ENCODE results near the gene THSD7B. TPM values are rescaled to one million over a fixed set of nuclear protein-coding genes. Genes with fewer than 3 reads are reported as not detected.
"Not testable (repeated sequence)": the region's sequence is repeated elsewhere in the genome, so short reads cannot be mapped to it uniquely, and the experiment has no call there.

The THSD7B gene
- total RNA-seq, 1 experiment from 2014 or later: not detected

DNA sequence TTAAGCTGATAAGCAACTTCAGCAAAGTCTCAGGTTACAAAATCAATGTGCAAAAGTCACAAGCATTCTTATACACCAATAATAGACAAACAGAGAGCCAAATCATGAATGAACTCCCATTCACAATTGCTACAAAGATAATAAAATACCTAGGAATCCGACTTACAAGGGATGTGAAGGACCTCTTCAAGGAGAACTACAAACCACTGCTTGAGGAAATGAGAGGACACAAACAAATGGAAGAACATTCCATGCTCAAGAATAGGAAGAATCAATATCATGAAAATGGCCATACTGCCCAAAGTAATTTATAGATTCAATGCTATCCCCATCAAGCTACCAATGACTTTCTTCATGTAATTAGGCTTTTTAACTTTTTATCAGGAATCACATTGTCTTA, 934.9 kb downstream of the THSD7B start:
- DNase-seq (ENCODE audit: low read depth, low spot score); in situ Hi-C loops (cut with HindIII; ENCODE audit: low pct_unique_long_range_greater_than_20kb, low sequenced_read_pairs): not testable (repeated sequence)

GRCh38 chr2:137700681-137701080, 935.3 kb downstream of the THSD7B start:
- in situ Hi-C loops (cut with HindIII; ENCODE audit: low pct_unique_long_range_greater_than_20kb, low sequenced_read_pairs): no loop called here
- DNase-seq (ENCODE audit: low read depth, low spot score): no peak

- in situ Hi-C loops (cut with HindIII; ENCODE audit: low pct_unique_long_range_greater_than_20kb, low sequenced_read_pairs): no loop called here
- no peak for DNase-seq (ENCODE audit: low read depth, low spot score)
These were observed 940.0 kb downstream of the THSD7B start for GRCh38 chr2:137705296-137705695.

DNA sequence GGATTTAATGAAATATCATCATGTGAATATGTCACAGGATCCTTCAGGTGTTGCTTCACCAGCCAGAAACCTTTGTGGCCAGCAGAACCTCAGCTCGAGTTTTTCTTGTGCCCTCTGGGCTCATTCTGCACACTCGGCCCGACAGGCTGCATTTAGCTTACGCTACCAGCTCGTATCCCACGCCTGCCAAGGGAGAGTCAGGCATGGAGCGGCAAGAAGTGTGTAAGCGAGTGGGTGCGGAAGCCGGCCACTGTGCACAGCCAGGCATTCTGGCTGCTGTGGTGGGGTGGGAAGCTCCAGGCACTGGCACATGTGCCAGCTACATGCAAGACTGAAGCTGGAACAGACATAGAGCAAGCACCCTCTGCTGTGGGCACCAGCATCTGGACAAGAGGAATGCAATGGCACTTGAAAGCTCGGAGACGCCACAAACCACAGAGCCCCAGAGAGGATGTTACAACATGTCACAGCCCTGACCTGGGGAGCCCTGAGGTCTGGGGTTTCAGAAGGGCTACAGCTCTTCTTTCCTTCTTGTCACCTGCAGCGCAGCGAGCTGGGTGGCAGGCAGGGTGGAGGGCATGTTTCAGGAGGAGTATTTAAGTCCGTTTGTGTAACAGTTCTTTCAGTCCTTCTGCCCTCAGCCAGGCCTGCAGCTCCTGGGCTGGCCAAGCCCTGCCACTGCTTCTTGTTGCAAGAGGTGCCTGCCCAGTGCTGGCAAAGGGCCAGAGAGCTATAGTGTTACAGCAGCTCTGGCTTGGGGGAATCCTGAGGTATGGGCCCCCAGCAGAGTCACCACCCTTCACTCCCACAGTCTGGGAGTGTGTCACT, 941.7 kb downstream of the THSD7B start:
- in situ Hi-C loops (cut with HindIII; ENCODE audit: low pct_unique_long_range_greater_than_20kb, low sequenced_read_pairs): no loop called here
- no peak for DNase-seq (ENCODE audit: low read depth, low spot score)

DNA sequence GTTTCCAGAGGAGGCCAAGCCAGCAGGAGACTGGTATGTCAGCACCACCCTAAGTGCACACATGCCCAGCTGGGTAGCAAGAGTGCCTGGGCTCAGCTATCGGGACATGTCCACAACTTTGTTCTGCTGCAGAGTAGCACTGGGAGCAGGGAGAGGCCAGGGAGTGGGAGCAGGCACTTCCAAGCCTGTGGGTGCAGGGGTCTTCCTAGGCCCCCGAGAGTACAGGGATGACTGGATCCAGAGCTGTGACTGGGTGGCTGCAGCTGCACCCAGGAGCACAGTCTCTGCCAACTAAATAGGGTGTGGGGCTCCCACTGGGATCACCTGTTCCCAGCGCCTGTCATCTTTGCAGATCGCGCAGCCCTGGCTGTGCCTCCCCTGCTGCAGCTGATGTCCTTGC, 943.0 kb downstream of the THSD7B start:
- in situ Hi-C loops (cut with HindIII; ENCODE audit: low pct_unique_long_range_greater_than_20kb, low sequenced_read_pairs): no loop called here
- DNase-seq (ENCODE audit: low read depth, low spot score): no peak

DNA sequence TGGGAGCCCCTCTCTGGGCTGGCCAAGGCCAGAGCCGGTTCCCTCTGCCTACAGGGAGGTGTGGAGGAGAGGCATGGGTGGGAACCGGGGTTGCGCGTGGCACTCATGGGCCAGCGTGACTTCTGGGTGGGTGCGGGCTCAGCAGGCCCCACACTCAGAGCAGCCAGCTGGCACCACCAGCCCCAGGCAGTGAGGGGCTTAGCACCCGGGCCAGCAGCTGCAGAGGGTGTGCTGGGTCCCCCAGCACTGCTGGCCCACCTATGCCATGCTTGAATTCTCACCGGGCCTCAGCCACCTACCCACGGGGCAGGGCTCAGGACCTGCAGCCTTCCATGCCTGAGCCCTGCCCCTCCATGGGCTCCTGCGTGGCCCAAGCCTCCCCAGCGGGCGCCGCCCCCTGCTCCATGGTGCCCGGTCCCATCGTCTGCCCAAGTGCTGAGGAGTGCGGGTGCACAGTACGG, 950.4 kb downstream of the THSD7B start:
- no peak for DNase-seq (ENCODE audit: low read depth, low spot score)
- in situ Hi-C loops (cut with HindIII; ENCODE audit: low pct_unique_long_range_greater_than_20kb, low sequenced_read_pairs): no loop called here

DNA sequence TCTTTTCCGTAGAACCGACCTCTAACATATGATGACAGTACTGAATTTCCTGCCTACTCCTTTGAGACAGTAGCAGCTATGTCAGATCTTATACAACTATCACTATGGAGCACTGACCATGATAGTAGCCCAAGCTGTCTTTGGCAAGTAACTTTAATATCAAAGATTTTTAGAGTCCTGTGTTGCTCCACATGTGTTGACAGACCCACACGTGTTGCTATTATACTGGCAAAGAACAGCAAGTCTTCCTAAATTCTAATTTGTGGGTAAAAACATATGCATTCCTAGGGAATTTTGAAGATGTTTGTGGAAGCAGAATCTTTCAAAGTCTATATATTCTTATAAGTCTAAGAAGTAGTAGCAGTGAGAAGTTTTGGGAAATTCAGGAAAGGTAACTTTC, 953.4 kb downstream of the THSD7B start:
- in situ Hi-C loops (cut with HindIII; ENCODE audit: low pct_unique_long_range_greater_than_20kb, low sequenced_read_pairs): no loop called here

GRCh38 chr2:137721733-137722132, 956.4 kb downstream of the THSD7B start:
- DNase-seq (ENCODE audit: low read depth, low spot score): no peak
- in situ Hi-C loops (cut with HindIII; ENCODE audit: low pct_unique_long_range_greater_than_20kb, low sequenced_read_pairs): no loop called here

More for the DNA sequence above, 953.4 kb downstream of the THSD7B start:
- no peak for DNase-seq (ENCODE audit: low read depth, low spot score)

DNA sequence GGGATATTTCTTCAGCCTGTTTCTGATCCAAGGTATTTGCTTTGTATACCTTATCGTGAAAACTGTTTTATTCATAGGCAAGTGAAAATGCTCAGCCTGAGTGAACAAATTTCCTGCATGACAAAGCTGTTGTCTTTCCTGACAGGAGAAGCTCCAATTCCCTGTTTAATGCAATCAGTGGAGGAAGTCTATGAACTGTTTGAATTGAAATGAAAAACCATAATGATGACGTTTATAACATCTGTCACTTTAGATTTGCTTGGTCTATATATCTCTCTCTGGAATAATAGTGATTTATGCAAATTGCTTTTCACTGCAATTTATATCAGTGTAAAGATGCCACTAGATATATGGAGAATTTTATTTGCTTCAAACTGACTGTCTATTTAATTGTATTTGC, 959.6 kb downstream of the THSD7B start:
- no peak for DNase-seq (ENCODE audit: low read depth, low spot score)
- in situ Hi-C loops (cut with HindIII; ENCODE audit: low pct_unique_long_range_greater_than_20kb, low sequenced_read_pairs): no loop called here

Small RNAs within 50 kb of the gene (small RNA-seq; reads per million reads assigned to genes)
- gene RF00019 (0 reads per million in 2 experiments), gene RNA5SP105 (0 reads per million in 2 experiments)

Data from SK-MEL-5 (cell line).